ENCODE results near the gene SEMA6D. TPM values are rescaled to one million over a fixed set of nuclear protein-coding genes. Genes with fewer than 3 reads are reported as not detected.

SEMA6D gene
- total and polyA plus RNA-seq, 2 donors (not counting 3 experiments of a cell fraction or from before 2014, with no cell fraction given) = 16.3 to 22.5 TPM

DNA sequence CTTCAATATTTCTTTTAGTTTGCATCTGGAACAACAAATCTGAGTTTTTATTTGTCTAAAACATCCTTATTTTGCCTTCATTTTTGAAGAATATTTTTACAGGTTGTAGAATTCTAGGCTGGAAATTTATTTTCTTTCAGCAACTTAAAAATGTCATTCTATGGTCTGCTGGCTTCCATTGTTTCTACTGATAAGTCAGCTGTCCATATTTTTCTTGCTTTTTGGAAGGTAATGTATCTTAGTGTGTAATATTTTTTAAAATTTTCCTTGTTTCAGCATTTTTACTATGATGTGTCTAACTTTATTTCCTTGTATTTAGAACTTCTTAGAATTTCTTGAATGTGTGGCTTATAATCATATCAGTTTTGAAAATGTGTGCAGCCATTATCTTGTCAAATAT, 37.0 kb downstream of the SEMA6D start:
- Histone ChIP-seq H3K9me1 (replicated peaks; ENCODE audit: control insufficient read depth, extremely low read depth, insufficient read depth, low read length) (no peaks in the 10 kb centered on the region), H4K20me1 (replicated peaks; ENCODE audit: control insufficient read depth, extremely low read depth, insufficient read depth, low read length) (no peaks in the 10 kb centered on the region), H3K4me3 (replicated peaks in 1 of 3; ENCODE audit: insufficient read depth in 1 of 3, low read depth in 1 of 3, low read length in 3 of 3) (no peak overlapping the region), H3K9me3 (replicated peaks; ENCODE audit: control insufficient read depth, insufficient read depth, low read length) (peaks cover 4% of the 10 kb centered on the region), H3K36me3 (ENCODE audit: control insufficient read depth in 2 of 2, extremely low read depth in 1 of 2, insufficient read depth in 2 of 2, low read length in 2 of 2) (no peaks in the 10 kb centered on the region), H3K27me3 (ENCODE audit: control insufficient read depth in 2 of 2, insufficient read depth in 2 of 2, low read length in 2 of 2) (no peaks in the 10 kb centered on the region), H3K9ac (replicated peaks; ENCODE audit: extremely low read depth, insufficient read depth, low read length) (no peak overlapping the region), H3K4me2 (ENCODE audit: insufficient read depth, low read length) (no peak overlapping the region), H2AFZ (ENCODE audit: low read depth, low read length) (no peak overlapping the region), H3K79me2 (ENCODE audit: control insufficient read depth, insufficient read depth, low read length) (no peaks in the 10 kb centered on the region), H3K4me1 (ENCODE audit: control insufficient read depth, extremely low read depth, insufficient read depth, low read length) (peaks cover 25% of the 10 kb centered on the region), H3K27ac (ENCODE audit: insufficient read depth, low read depth, low read length) (no peak overlapping the region)
- FAIRE-seq (no peak), DNase-seq (ENCODE audit: low read depth, low spot score) (no peak)
- no TSS peak for BruUV-seq (replicated peaks)
- intact Hi-C loops (cut with micrococcal nuclease) (loop anchor here (10.0 kb wide), 1 partner anchor 560 kb away; no protein-coding TSS in a partner anchor), dilution Hi-C loops (cut with MboI; ENCODE audit: extremely low pct_ligation_motif_present, low sequenced_read_pairs) (no loop called here)
- TF ChIP-seq, protein P1, sequence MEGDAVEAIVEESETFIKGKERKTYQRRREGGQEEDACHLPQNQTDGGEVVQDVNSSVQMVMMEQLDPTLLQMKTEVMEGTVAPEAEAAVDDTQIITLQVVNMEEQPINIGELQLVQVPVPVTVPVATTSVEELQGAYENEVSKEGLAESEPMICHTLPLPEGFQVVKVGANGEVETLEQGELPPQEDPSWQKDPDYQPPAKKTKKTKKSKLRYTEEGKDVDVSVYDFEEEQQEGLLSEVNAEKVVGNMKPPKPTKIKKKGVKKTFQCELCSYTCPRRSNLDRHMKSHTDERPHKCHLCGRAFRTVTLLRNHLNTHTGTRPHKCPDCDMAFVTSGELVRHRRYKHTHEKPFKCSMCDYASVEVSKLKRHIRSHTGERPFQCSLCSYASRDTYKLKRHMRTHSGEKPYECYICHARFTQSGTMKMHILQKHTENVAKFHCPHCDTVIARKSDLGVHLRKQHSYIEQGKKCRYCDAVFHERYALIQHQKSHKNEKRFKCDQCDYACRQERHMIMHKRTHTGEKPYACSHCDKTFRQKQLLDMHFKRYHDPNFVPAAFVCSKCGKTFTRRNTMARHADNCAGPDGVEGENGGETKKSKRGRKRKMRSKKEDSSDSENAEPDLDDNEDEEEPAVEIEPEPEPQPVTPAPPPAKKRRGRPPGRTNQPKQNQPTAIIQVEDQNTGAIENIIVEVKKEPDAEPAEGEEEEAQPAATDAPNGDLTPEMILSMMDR (IDR thresholded peaks at IDR 0.05; ENCODE audit: extremely low read depth in 1 of 2, insufficient read depth in 1 of 2, low read depth in 1 of 2, low read length in 2 of 2) = no peak
- TF ChIP-seq POLR2A (IDR thresholded peaks at IDR 0.05; ENCODE audit: low read depth, low read length) (no peak), POLR2AphosphoS5 (IDR thresholded peaks at IDR 0.05; ENCODE audit: insufficient read depth, low read depth, low read length) (no peak), MYC (IDR thresholded peaks at IDR 0.05; ENCODE audit: low read depth, low read length) (no peak), FOS (IDR thresholded peaks at IDR 0.05; ENCODE audit: borderline replicate concordance, insufficient read depth, low read length) (no peak), EZH2 (IDR thresholded peaks at IDR 0.05; ENCODE audit: borderline replicate concordance, low read depth, low read length, severe bottlenecking) (no peak), GATA2 (IDR thresholded peaks at IDR 0.05; ENCODE audit: insufficient read depth, insufficient read length, low read depth, low read length) (no peak), JUN (IDR thresholded peaks at IDR 0.05; ENCODE audit: borderline replicate concordance, insufficient read depth, insufficient read length, low read depth) (no peak)
- TF ChIP-seq, protein P2, sequence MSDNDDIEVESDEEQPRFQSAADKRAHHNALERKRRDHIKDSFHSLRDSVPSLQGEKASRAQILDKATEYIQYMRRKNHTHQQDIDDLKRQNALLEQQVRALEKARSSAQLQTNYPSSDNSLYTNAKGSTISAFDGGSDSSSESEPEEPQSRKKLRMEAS (IDR thresholded peaks at IDR 0.05; ENCODE audit: insufficient read depth, insufficient read length) = no peak
- CTCF ChIA-PET = no interaction called here
- POLR2A ChIA-PET = no interaction called here

All from endothelial cell of umbilical vein (primary cell).